BLaER1 treated with 17β-estradiol and CSF1 and Interleukin-3, amounts not matched to agents 10 nM and 100 nM (cell line): ENCODE measurements around the gene GALNT9.

Experiments
- H3K27ac ChIP-seq, 11 experiments: shearing (Covaris generic); formaldehyde crosslinking; 2 replicates each; pipeline ENCODE4 v1.8.1; 2022
- H3K27me3 ChIP-seq, 11 experiments: shearing (Covaris generic); formaldehyde crosslinking; 2 replicates each; pipeline ENCODE4 v1.8.1; 2022
- H3K36me3 ChIP-seq, 11 experiments: shearing (Covaris generic); formaldehyde crosslinking; 2 replicates each; pipeline ENCODE4 v1.8.1; 2022
- H3K4me1 ChIP-seq, 10 experiments: shearing (Covaris generic); formaldehyde crosslinking; 2 replicates each; pipeline ENCODE4 v1.8.1; 2022
- H3K4me2 ChIP-seq, 11 experiments: shearing (Covaris generic); formaldehyde crosslinking; 2 replicates each; pipeline ENCODE4 v1.8.1; 2022
- H3K4me3 ChIP-seq, 10 experiments: shearing (Covaris generic); formaldehyde crosslinking; 2 replicates each; pipeline ENCODE4 v1.8.1; 2022
- H3K9ac ChIP-seq, 11 experiments: shearing (Covaris generic); formaldehyde crosslinking; 2 replicates each; pipeline ENCODE4 v1.8.1; 2022
- H3K9me3 ChIP-seq, 11 experiments: shearing (Covaris generic); formaldehyde crosslinking; replicated peaks in 1 of 11; 2 replicates each; pipeline ENCODE4 v1.8.1; 2022
- H4K20me1 ChIP-seq, 11 experiments: shearing (Covaris generic); formaldehyde crosslinking; 2 replicates each; pipeline ENCODE4 v1.8.1; 2022
- Cebpa-rat ChIP-seq, 11 experiments: shearing (Covaris generic); IDR thresholded peaks; 2 replicates each; pipeline ENCODE4 v1.8.1; 2022

GALNT9 gene

DNA sequence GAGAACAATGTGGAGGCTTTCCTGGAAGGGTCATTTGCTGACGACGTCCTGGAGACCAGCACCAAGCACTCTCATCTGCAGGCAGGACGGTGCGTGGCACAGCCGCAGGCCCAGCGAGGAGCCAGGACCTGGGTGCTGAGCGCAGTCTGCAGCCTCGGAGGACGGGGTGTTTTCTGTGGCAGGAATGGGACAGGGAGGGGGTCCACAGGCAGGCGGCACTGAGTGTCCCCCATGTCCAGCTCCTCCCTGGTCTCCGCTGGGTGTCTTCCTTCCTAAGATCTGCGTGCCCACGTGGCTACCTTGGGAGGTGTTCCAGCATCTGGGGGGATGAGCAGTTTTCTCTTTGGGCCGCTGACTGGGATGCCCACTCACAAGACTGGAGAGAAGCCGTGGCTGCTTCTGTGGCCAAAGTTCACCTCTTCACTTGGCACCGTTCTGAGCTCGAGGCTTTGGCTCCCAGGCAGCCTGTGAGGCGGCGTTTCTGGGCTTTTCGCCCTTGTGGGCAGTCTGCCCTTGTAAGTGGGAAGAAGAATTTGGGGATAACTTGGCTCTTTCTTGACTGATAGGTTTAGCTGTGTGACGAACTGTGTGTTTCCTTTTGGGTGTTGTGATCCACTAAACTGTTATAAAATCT lies 112.9 kb downstream of the GALNT9 start:
- no peak for TF ChIP-seq Cebpa-rat (IDR thresholded peaks at IDR 0.05)

DNA sequence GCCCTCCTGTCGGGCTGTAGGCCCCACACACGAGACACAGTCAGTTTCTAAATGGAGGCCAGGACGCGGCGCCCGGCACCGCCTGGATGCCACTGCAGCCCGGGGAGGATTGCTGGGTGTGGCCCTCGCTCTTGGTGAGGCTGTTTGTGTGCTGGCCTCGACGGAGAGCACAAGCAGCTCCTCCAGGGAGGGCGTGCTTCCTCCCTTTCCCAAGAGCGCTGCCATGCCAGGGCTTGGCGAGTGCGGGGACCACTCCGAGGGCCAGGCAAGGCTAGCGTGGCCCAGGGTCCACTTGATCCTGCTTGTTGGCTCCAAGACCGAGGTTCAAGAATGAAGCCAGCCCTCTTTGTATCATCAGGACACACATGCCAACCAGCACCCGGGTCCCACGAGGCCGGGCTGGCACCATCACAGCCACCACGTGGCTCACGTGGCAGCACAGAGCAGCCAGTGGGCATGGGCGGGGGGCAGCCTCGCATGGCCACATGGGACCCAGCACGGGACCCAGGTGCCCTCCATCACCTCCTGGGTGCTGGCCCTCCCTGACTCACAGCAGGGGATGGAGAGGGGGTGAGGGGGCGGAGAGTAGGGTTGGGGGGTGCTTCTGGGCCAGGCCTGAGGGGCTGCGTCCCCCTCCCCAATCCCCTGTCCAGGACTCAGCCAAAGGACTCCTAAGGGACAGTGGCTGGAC lies 113.9 kb downstream of the GALNT9 start:
- no peak overlapping the region for H3K9ac ChIP-seq
- no peak overlapping the region for H3K4me3 ChIP-seq
- H3K4me2 ChIP-seq: peak overlapping the region in 3 of 11 experiments; percentile 24 to 29 (median 25); a peak in 4 of 22 replicates
- no peaks in the 10 kb centered on the region; a peak in 1 of 22 replicates for H4K20me1 ChIP-seq
- H3K9me3 ChIP-seq: peaks cover 0 to 8% (median 3%) of the 10 kb centered on the region in 11 experiments; a peak in 12 of 22 replicates
- H3K36me3 ChIP-seq: no peaks in the 10 kb centered on the region
- H3K27ac ChIP-seq: no peak overlapping the region
- H3K4me1 ChIP-seq: peaks cover 28 to 65% (median 56%) of the 10 kb centered on the region in 10 experiments
- H3K27me3 ChIP-seq: peaks cover 0 to 20% (median 0%) of the 10 kb centered on the region in 11 experiments; a peak in 4 of 22 replicates
- no peak for TF ChIP-seq Cebpa-rat (IDR thresholded peaks at IDR 0.05)

More for the DNA sequence above, 112.9 kb downstream of the GALNT9 start:
- no peaks in the 10 kb centered on the region for H4K20me1 ChIP-seq
- H3K4me3 ChIP-seq: no peak overlapping the region
- H3K36me3 ChIP-seq: no peaks in the 10 kb centered on the region
- H3K9me3 ChIP-seq: peaks cover 0 to 10% (median 5%) of the 10 kb centered on the region in 11 experiments; a peak in 12 of 22 replicates
- H3K27ac ChIP-seq: no peak overlapping the region
- no peak overlapping the region for H3K4me2 ChIP-seq
- no peak overlapping the region for H3K9ac ChIP-seq
- H3K27me3 ChIP-seq: peaks cover 0 to 13% (median 0%) of the 10 kb centered on the region in 11 experiments; a peak in 4 of 22 replicates
- peaks cover 26 to 63% (median 52%) of the 10 kb centered on the region in 10 experiments for H3K4me1 ChIP-seq

GRCh38 chr12:132214891-132215290 lies 114.5 kb downstream of the GALNT9 start:
- Histone ChIP-seq H3K36me3 (no peaks in the 10 kb centered on the region), H3K4me3 (no peak overlapping the region), H3K27ac (peak overlapping the region in 1 of 11 experiments; percentile 39; a peak in 1 of 22 replicates), H3K4me1 (peaks cover 24 to 65% (median 58%) of the 10 kb centered on the region in 10 experiments), H3K9ac (no peak overlapping the region), H3K4me2 (peak overlapping the region in 5 of 11 experiments; percentile 24 to 29 (median 26); a peak in 7 of 22 replicates), H3K27me3 (peaks cover 0 to 20% (median 0%) of the 10 kb centered on the region in 11 experiments; a peak in 4 of 22 replicates), H4K20me1 (no peaks in the 10 kb centered on the region; a peak in 1 of 22 replicates), H3K9me3 (peaks cover 0 to 2% (median 0%) of the 10 kb centered on the region in 11 experiments; a peak in 1 of 22 replicates)
- TF ChIP-seq Cebpa-rat (IDR thresholded peaks at IDR 0.05): no peak

DNA sequence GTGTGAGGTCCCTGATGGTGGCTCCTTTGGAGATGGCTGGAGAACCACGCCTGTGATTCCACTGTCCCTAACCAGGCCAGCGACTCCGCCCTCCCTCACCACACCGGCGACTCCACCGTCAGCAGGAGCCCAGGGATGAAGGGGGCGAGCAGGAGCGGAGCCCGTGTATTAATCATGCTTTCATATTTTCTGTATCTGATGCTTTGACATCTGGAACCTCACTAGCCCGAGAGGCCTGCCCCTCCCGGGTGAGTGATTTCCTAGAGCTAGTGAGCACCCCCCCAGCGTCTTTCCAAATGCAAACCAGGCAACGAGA lies 115.3 kb downstream of the GALNT9 start:
- Histone ChIP-seq H3K4me3 (no peak overlapping the region), H3K9ac (no peak overlapping the region), H3K36me3 (no peaks in the 10 kb centered on the region), H3K27ac (peak overlapping the region in 2 of 11 experiments; percentile 39 to 40; a peak in 2 of 22 replicates), H4K20me1 (no peaks in the 10 kb centered on the region; a peak in 1 of 22 replicates), H3K9me3 (no peaks in the 10 kb centered on the region), H3K27me3 (peaks cover 0 to 13% (median 0%) of the 10 kb centered on the region in 11 experiments; a peak in 4 of 22 replicates), H3K4me1 (peaks cover 16 to 63% (median 52%) of the 10 kb centered on the region in 10 experiments), H3K4me2 (peak overlapping the region in 7 of 11 experiments; percentile 14 to 48 (median 26); a peak in 9 of 22 replicates)
- TF ChIP-seq Cebpa-rat (IDR thresholded peaks at IDR 0.05): no peak

DNA sequence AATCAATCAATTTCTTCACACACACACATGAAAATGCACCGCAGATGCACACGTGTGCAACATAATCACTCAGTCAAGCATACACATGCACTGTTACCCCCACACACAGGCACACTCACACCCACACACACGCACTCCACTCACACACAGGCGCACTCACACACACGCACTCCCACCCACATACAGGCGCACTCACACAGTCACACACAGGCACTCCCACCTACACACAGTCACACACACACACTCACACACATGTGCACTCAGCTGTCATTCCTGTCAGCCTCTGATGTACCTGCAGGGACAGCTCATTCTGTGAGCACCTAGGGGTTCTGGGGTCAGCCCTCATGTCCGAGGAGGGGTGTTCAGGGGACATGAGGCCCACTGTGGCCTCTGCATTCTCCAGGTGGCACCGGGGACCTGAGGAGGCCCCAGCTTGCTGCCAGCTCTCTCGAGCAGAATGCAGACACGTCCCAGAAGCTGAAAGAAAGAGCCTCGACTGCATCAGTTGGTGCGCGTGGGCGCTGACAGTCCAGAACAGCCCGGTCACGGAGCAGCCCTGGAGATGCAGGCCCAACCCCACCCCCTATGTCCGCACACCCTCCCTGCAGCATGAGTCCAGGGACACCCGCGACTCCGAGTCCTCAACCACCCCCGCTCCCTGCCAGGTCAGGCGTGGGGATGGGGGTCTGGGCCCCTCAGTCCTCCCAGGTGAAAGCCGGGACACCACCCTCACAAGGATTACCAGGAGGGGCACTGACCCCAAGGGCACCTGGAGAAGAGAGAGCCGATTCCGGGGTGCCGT lies 115.8 kb downstream of the GALNT9 start:
- no peak overlapping the region for H3K4me3 ChIP-seq
- TF ChIP-seq Cebpa-rat (IDR thresholded peaks at IDR 0.05): no peak
- peaks cover 10 to 58% (median 46%) of the 10 kb centered on the region in 10 experiments for H3K4me1 ChIP-seq
- peak overlapping the region in 7 of 11 experiments; percentile 14 to 48 (median 26); a peak in 8 of 22 replicates for H3K4me2 ChIP-seq
- peak overlapping the region in 2 of 11 experiments; percentile 39 to 40; a peak in 2 of 22 replicates for H3K27ac ChIP-seq
- H3K9ac ChIP-seq: no peak overlapping the region
- peaks cover 0 to 13% (median 0%) of the 10 kb centered on the region in 11 experiments; a peak in 4 of 22 replicates for H3K27me3 ChIP-seq
- peaks cover 0 to 4% (median 0%) of the 10 kb centered on the region in 11 experiments; a peak in 4 of 22 replicates for H3K9me3 ChIP-seq
- no peaks in the 10 kb centered on the region; a peak in 1 of 22 replicates for H4K20me1 ChIP-seq
- H3K36me3 ChIP-seq: no peaks in the 10 kb centered on the region

DNA sequence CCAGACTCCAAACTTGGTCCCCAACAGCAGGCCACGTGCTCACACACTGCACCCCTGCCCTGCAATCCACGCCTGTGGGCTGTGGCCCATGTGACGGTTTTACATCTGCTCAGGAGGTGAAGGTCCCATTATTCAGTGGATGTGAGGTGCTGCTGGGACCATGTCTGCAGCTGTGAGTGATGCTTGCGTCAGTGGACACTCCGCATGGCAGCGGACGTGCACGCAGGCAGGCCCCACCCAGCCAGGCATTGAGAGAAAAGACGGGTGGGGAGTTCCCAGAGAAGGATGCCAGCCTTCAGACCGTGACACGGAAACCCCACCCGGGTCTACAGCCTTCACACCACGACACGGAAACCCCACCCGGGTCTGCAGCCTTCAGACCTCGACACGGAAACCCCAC lies 117.6 kb downstream of the GALNT9 start:
- H3K27me3 ChIP-seq: peaks cover 5 to 25% (median 8%) of the 10 kb centered on the region in 11 experiments

DNA sequence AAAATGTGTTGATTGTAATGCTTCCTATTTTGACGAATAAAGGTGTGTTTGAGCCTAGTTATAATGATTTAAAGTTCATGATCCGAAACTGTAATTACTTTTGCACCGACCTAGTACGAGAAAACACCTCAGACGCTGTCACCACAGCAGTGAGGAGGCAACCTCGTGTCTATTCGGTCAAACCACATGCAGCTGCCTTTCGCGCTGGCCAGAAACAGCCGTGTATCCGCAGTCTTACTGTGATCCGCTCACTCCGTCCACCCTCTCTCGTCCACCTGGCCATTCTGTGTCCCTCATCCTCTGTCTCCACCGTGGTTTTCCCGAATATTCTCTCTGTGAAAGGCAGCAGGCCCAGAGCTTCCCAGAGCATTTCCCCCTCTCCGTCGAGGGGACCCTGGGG lies 118.1 kb downstream of the GALNT9 start:
- Histone ChIP-seq H3K9me3 (peaks cover 0 to 8% (median 0%) of the 10 kb centered on the region in 11 experiments; a peak in 4 of 22 replicates), H3K4me1 (peaks cover 9 to 62% (median 46%) of the 10 kb centered on the region in 10 experiments), H3K4me3 (no peak overlapping the region), H3K27me3 (peaks cover 10 to 30% (median 13%) of the 10 kb centered on the region in 11 experiments), H3K4me2 (peak overlapping the region; percentile 52 to 82 (median 73)), H3K36me3 (no peaks in the 10 kb centered on the region), H4K20me1 (peaks cover 0 to 12% (median 0%) of the 10 kb centered on the region in 11 experiments; a peak in 1 of 22 replicates), H3K9ac (peak overlapping the region in 1 of 11 experiments; percentile 38; a peak in 1 of 22 replicates), H3K27ac (peak overlapping the region in 3 of 11 experiments; percentile 19 to 61 (median 51); a peak in 4 of 22 replicates)
- no peak for TF ChIP-seq Cebpa-rat (IDR thresholded peaks at IDR 0.05)

More for the DNA sequence above, 117.6 kb downstream of the GALNT9 start:
- H3K4me2 ChIP-seq: peak overlapping the region; percentile 52 to 82 (median 73)
- peaks cover 0 to 8% (median 0%) of the 10 kb centered on the region in 11 experiments; a peak in 4 of 22 replicates for H3K9me3 ChIP-seq
- H4K20me1 ChIP-seq: peaks cover 0 to 10% (median 0%) of the 10 kb centered on the region in 11 experiments; a peak in 1 of 22 replicates
- peak overlapping the region in 1 of 11 experiments; percentile 38; a peak in 1 of 22 replicates for H3K9ac ChIP-seq
- H3K27ac ChIP-seq: peak overlapping the region in 3 of 11 experiments; percentile 19 to 61 (median 51); a peak in 4 of 22 replicates
- H3K36me3 ChIP-seq: no peaks in the 10 kb centered on the region
- peaks cover 9 to 57% (median 41%) of the 10 kb centered on the region in 10 experiments for H3K4me1 ChIP-seq
- no peak for TF ChIP-seq Cebpa-rat (IDR thresholded peaks at IDR 0.05)
- H3K4me3 ChIP-seq: no peak overlapping the region
